Epithelial cell of esophagus (primary cell): Measurements from ENCODE around the gene INA.

Source experiments
- DNase-seq: peaks from one replicate; pipeline ENCODE4 v3.0.0; 2010; ENCODE audit warnings: low read depth
- H3K4me3 ChIP-seq: 2 replicates; pipeline ENCODE4 v1.5.1; 2011; ENCODE audit warnings: mild to moderate bottlenecking, low read length, control low read depth
- CTCF ChIP-seq: IDR thresholded peaks from 2 replicates; pipeline ENCODE4 v1.5.1; 2011; ENCODE audit warnings: low read depth, mild to moderate bottlenecking, low read length, control low read depth, inconsistent platforms; ENCODE audit not compliant: insufficient read depth; ENCODE audit errors: missing control alignments

Gene INA

GRCh38 chr10:103281753-103282152 is 4.8 kb downstream of the INA start:
- no peak for TF ChIP-seq CTCF
- no peak for DNase-seq
- no peak overlapping the region for H3K4me3 ChIP-seq

- no peak for DNase-seq
- H3K4me3 ChIP-seq, result no peak overlapping the region
- TF ChIP-seq CTCF, result no peak
Measured at GRCh38 chr10:103282961-103283360, 6.0 kb downstream of the INA start.

- TF ChIP-seq CTCF, result no peak
- H3K4me3 ChIP-seq, result no peak overlapping the region
- peak; percentile 78 for DNase-seq
Measured at GRCh38 chr10:103284170-103284569, 7.2 kb downstream of the INA start.

GRCh38 chr10:103287992-103288391 is 11.1 kb downstream of the INA start:
- no peak for TF ChIP-seq CTCF
- no peak for DNase-seq
- H3K4me3 ChIP-seq, result no peak overlapping the region

GRCh38 chr10:103291588-103291987 is 14.7 kb downstream of the INA start:
- no peak for DNase-seq
- TF ChIP-seq CTCF, result no peak
- H3K4me3 ChIP-seq, result no peak overlapping the region

- no peak overlapping the region for H3K4me3 ChIP-seq
- DNase-seq, result peak; percentile 41
- no peak for TF ChIP-seq CTCF
Measured at GRCh38 chr10:103295374-103296015, 18.6 kb downstream of the INA start.

- no peak for TF ChIP-seq CTCF
- peak; percentile 17 for DNase-seq
- H3K4me3 ChIP-seq, result no peak overlapping the region
Measured at GRCh38 chr10:103307594-103307993, 30.7 kb downstream of the INA start.
